Mucosa of rectum (tissue), 2 donors: ENCODE results near the gene FRMD4A.

Experiments
- H3K27ac ChIP-seq, 2 donors: one replicate each; pipeline ENCODE4 v1.7.0; 2013; ENCODE audit warnings: inconsistent platforms in 2 of 2, low read depth in 2 of 2, low read length in 2 of 2
- H3K27me3 ChIP-seq, 2 donors: one replicate each; pipeline ENCODE4 v1.7.0; 2013; ENCODE audit warnings: low read length in 2 of 2; ENCODE audit not compliant: control insufficient read depth in 2 of 2, insufficient read depth in 2 of 2
- H3K36me3 ChIP-seq, 2 donors: one replicate each; pipeline ENCODE4 v1.7.0; 2013; ENCODE audit warnings: low read length in 2 of 2; ENCODE audit not compliant: control insufficient read depth in 2 of 2, insufficient read depth in 2 of 2
- H3K4me1 ChIP-seq, 2 donors: one replicate each; pipeline ENCODE4 v1.7.0; 2013; ENCODE audit warnings: low read length in 2 of 2, mild to moderate bottlenecking in 1 of 2; ENCODE audit not compliant: control insufficient read depth in 2 of 2, insufficient read depth in 2 of 2
- H3K4me3 ChIP-seq, 2 donors: one replicate each; pipeline ENCODE4 v1.7.0; 2013; ENCODE audit warnings: low read length in 2 of 2
- H3K9ac ChIP-seq, 2 donors: one replicate each; pipeline ENCODE4 v1.7.0; 2013; ENCODE audit warnings: low read length in 2 of 2, low read depth in 1 of 2, mild to moderate bottlenecking in 1 of 2
- H3K9me3 ChIP-seq, 2 donors: one replicate each; pipeline ENCODE4 v1.7.0; 2013; ENCODE audit warnings: low read length in 2 of 2; ENCODE audit not compliant: control insufficient read depth in 2 of 2
- donor health status: healthy.
- donor health status: Normal muscosa, but diverticular disease.

FRMD4A gene

GRCh38 chr10:14017467-14017866, 313.3 kb downstream of the FRMD4A start:
- H3K9me3 ChIP-seq = no peaks in the 10 kb centered on the region
- H3K36me3 ChIP-seq = no peaks in the 10 kb centered on the region
- H3K4me1 ChIP-seq = no peaks in the 10 kb centered on the region
- peaks cover 2% of the 10 kb centered on the region in 2 donors for H3K27me3 ChIP-seq
- no peak overlapping the region for H3K4me3 ChIP-seq
- no peak overlapping the region for H3K9ac ChIP-seq
- H3K27ac ChIP-seq = no peak overlapping the region

GRCh38 chr10:14016931-14017333, 313.8 kb downstream of the FRMD4A start:
- Histone ChIP-seq H3K9me3 (no peaks in the 10 kb centered on the region), H3K27ac (no peak overlapping the region), H3K36me3 (no peaks in the 10 kb centered on the region), H3K4me1 (no peaks in the 10 kb centered on the region), H3K4me3 (no peak overlapping the region), H3K27me3 (peaks cover 0 to 2% of the 10 kb centered on the region in 2 donors), H3K9ac (no peak overlapping the region)

- no peak overlapping the region for H3K4me3 ChIP-seq
- H3K4me1 ChIP-seq = no peaks in the 10 kb centered on the region
- H3K27ac ChIP-seq = peak overlapping the region in 1 of 2 donors; percentile 11
- no peak overlapping the region for H3K9ac ChIP-seq
- H3K27me3 ChIP-seq = peaks cover 2 to 4% of the 10 kb centered on the region in 2 donors
- H3K9me3 ChIP-seq = no peaks in the 10 kb centered on the region
- no peaks in the 10 kb centered on the region for H3K36me3 ChIP-seq
Observed at GRCh38 chr10:14016011-14016536, 314.6 kb downstream of the FRMD4A start.

GRCh38 chr10:14014423-14014822, 316.3 kb downstream of the FRMD4A start:
- peaks cover 0 to 7% of the 10 kb centered on the region in 2 donors for H3K27me3 ChIP-seq
- no peak overlapping the region for H3K27ac ChIP-seq
- H3K4me3 ChIP-seq = no peak overlapping the region

GRCh38 chr10:14010769-14011574, 319.8 kb downstream of the FRMD4A start:
- Histone ChIP-seq H3K9ac (no peak overlapping the region), H3K9me3 (no peaks in the 10 kb centered on the region), H3K4me1 (peaks cover 0 to 6% of the 10 kb centered on the region in 2 donors), H3K27ac (no peak overlapping the region), H3K4me3 (no peak overlapping the region), H3K27me3 (peaks cover 0 to 7% of the 10 kb centered on the region in 2 donors), H3K36me3 (no peaks in the 10 kb centered on the region)

More at GRCh38 chr10:14014423-14014822, 316.3 kb downstream of the FRMD4A start:
- H3K36me3 ChIP-seq = no peaks in the 10 kb centered on the region
- H3K4me1 ChIP-seq = no peaks in the 10 kb centered on the region
- no peaks in the 10 kb centered on the region for H3K9me3 ChIP-seq
- no peak overlapping the region for H3K9ac ChIP-seq

GRCh38 chr10:14010101-14010558, 320.6 kb downstream of the FRMD4A start:
- Histone ChIP-seq H3K36me3 (no peaks in the 10 kb centered on the region), H3K27me3 (peaks cover 0 to 7% of the 10 kb centered on the region in 2 donors), H3K4me3 (peak overlapping the region in 1 of 2 donors; percentile 56), H3K27ac (no peak overlapping the region), H3K9ac (no peak overlapping the region), H3K4me1 (peaks cover 0 to 6% of the 10 kb centered on the region in 2 donors), H3K9me3 (no peaks in the 10 kb centered on the region)

- H3K27ac ChIP-seq = peak overlapping the region in 1 of 2 donors; percentile 28
- H3K4me3 ChIP-seq = peak overlapping the region; percentile 22 to 56
- no peaks in the 10 kb centered on the region for H3K9me3 ChIP-seq
- H3K27me3 ChIP-seq = peaks cover 0 to 7% of the 10 kb centered on the region in 2 donors
- no peaks in the 10 kb centered on the region for H3K36me3 ChIP-seq
- H3K9ac ChIP-seq = no peak overlapping the region
- peaks cover 0 to 6% of the 10 kb centered on the region in 2 donors for H3K4me1 ChIP-seq
Observed at GRCh38 chr10:14009371-14010100, 321.2 kb downstream of the FRMD4A start.

- Histone ChIP-seq H3K4me1 (peaks cover 0 to 6% of the 10 kb centered on the region in 2 donors), H3K36me3 (no peaks in the 10 kb centered on the region), H3K27me3 (peaks cover 0 to 7% of the 10 kb centered on the region in 2 donors), H3K4me3 (peak overlapping the region; percentile 39 to 56), H3K27ac (peak overlapping the region in 1 of 2 donors; percentile 41), H3K9ac (peak overlapping the region; percentile 1 to 17), H3K9me3 (no peaks in the 10 kb centered on the region)
Observed at GRCh38 chr10:14008740-14009080, 322.0 kb downstream of the FRMD4A start.

GRCh38 chr10:14004536-14004935, 326.2 kb downstream of the FRMD4A start:
- H3K27ac ChIP-seq = no peak overlapping the region
- no peaks in the 10 kb centered on the region for H3K36me3 ChIP-seq
- no peaks in the 10 kb centered on the region for H3K27me3 ChIP-seq
- H3K9me3 ChIP-seq = no peaks in the 10 kb centered on the region
- peaks cover 0 to 6% of the 10 kb centered on the region in 2 donors for H3K4me1 ChIP-seq
- H3K4me3 ChIP-seq = no peak overlapping the region
- H3K9ac ChIP-seq = no peak overlapping the region
